WTC11 (cell line): ENCODE measurements around the gene DPEP2NB. TPM values are rescaled to one million over a fixed set of nuclear protein-coding genes. Genes with fewer than 3 reads are reported as not detected.

Experiments used
- ATAC-seq: fragments of 200-7000 bp; cut with Tn5 transposase; 2 replicates; pipeline ENCODE4 v1.10.0; 2021; ENCODE audit warnings: mild to moderate bottlenecking, moderate library complexity
- CTCF ChIA-PET: fragments of 300-600 bp; sonication (Branson Sonifier 250); formaldehyde crosslinking; loops from one replicate; lab custom pipeline; 2021; ENCODE audit warnings: antibody characterized with exemption; lab: Charles Lee
- POLR2A ChIA-PET: fragments of 350-600 bp; sonication (Branson Sonifier 250); formaldehyde crosslinking; loops from one replicate; lab custom pipeline; 2021; ENCODE audit warnings: antibody characterized with exemption; lab: Charles Lee
- DNase-seq: peaks from one replicate; pipeline ENCODE4 v3.0.0; 2021; ENCODE audit warnings: low spot score
- H3K27ac Mint-ChIP-seq: 2 replicates; pipeline ENCODE4 v1.8.0; 2021; ENCODE audit warnings: mixed read lengths
- H3K27me3 Mint-ChIP-seq: 2 replicates; pipeline ENCODE4 v1.8.0; 2021; ENCODE audit warnings: low read depth, mild to moderate bottlenecking, moderate library complexity, mixed read lengths
- H3K36me3 Mint-ChIP-seq: 2 replicates; pipeline ENCODE4 v1.8.0; 2021; ENCODE audit warnings: mixed read lengths
- H3K4me1 Mint-ChIP-seq: 2 replicates; pipeline ENCODE4 v1.8.0; 2022; ENCODE audit warnings: mixed read lengths
- H3K4me3 Mint-ChIP-seq: 2 replicates; pipeline ENCODE4 v1.8.0; 2021; ENCODE audit warnings: mild to moderate bottlenecking, moderate library complexity, mixed read lengths
- H3K9me3 Mint-ChIP-seq: 2 replicates; pipeline ENCODE4 v1.8.0; 2021; ENCODE audit warnings: mixed read lengths
- AR ChIP-seq: fragments of 250-450 bp; sonication (Bioruptor Pico); IDR thresholded peaks from 2 replicates; pipeline ENCODE4 v1.9.0; 2021; ENCODE audit warnings: mild to moderate bottlenecking
- CDX4 ChIP-seq: fragments of 250-450 bp; sonication (Bioruptor Pico); IDR thresholded peaks from 2 replicates; pipeline ENCODE4 v1.9.0; 2021; ENCODE audit warnings: moderate library complexity, mild to moderate bottlenecking, inconsistent platforms, borderline replicate concordance
- E2F5 ChIP-seq: sonication (generic); formaldehyde crosslinking; IDR thresholded peaks from 2 replicates; pipeline ENCODE4 v1.8.1; 2022; ENCODE audit warnings: mild to moderate bottlenecking, moderate library complexity, missing genetic modification reagents
- EMX1 ChIP-seq: fragments of 250-450 bp; sonication (Bioruptor Pico); IDR thresholded peaks from 2 replicates; pipeline ENCODE4 v1.8.0; 2021; ENCODE audit warnings: mild to moderate bottlenecking
- ETV6 ChIP-seq: sonication (generic); formaldehyde crosslinking; IDR thresholded peaks from 2 replicates; pipeline ENCODE4 v1.8.1; 2022; ENCODE audit warnings: mild to moderate bottlenecking, missing genetic modification reagents
- HMGA2 ChIP-seq: fragments of 250-450 bp; sonication (Bioruptor Pico); IDR thresholded peaks from 2 replicates; pipeline ENCODE4 v1.4.0; 2021; ENCODE audit warnings: mild to moderate bottlenecking, moderate library complexity
- IRF2 ChIP-seq: sonication (generic); formaldehyde crosslinking; IDR thresholded peaks from 2 replicates; pipeline ENCODE4 v1.8.0; 2022; ENCODE audit warnings: low read depth, missing genetic modification reagents, borderline replicate concordance
- NFYB ChIP-seq: sonication (generic); formaldehyde crosslinking; conservative IDR thresholded peaks from 2 replicates; pipeline ENCODE4 v1.8.0; 2022; ENCODE audit warnings: low read depth, missing genetic modification reagents
- PRRX2 ChIP-seq: fragments of 250-450 bp; sonication (Bioruptor Pico); IDR thresholded peaks from 2 replicates; pipeline ENCODE4 v1.8.0; 2021; ENCODE audit warnings: mild to moderate bottlenecking
- SMAD3 ChIP-seq: sonication (generic); formaldehyde crosslinking; IDR thresholded peaks from 2 replicates; pipeline ENCODE4 v1.8.0; 2022; ENCODE audit warnings: missing genetic modification reagents, mild to moderate bottlenecking, borderline replicate concordance
- SMAD4 ChIP-seq: sonication (generic); formaldehyde crosslinking; IDR thresholded peaks from 2 replicates; pipeline ENCODE4 v1.8.0; 2022; ENCODE audit warnings: mild to moderate bottlenecking, missing genetic modification reagents
- STAT6 ChIP-seq: sonication (generic); formaldehyde crosslinking; conservative IDR thresholded peaks from 2 replicates; pipeline ENCODE4 v1.8.1; 2023; ENCODE audit warnings: mild to moderate bottlenecking, low read depth, missing genetic modification reagents, moderate library complexity
- TCF7 ChIP-seq: sonication (generic); formaldehyde crosslinking; IDR thresholded peaks from 2 replicates; pipeline ENCODE4 v1.8.0; 2022; ENCODE audit warnings: mild to moderate bottlenecking, low read depth, missing genetic modification reagents, moderate library complexity
- ZNF121 ChIP-seq: sonication (generic); formaldehyde crosslinking; IDR thresholded peaks from 2 replicates; pipeline ENCODE4 v1.8.0; 2023; ENCODE audit warnings: missing genetic modification reagents
- ZNF138 ChIP-seq: sonication (generic); formaldehyde crosslinking; conservative IDR thresholded peaks from 2 replicates; pipeline ENCODE4 v1.8.1; 2022; ENCODE audit warnings: mild to moderate bottlenecking, moderate library complexity, missing genetic modification reagents
- ZNF219 ChIP-seq: sonication (generic); formaldehyde crosslinking; IDR thresholded peaks from 2 replicates; pipeline ENCODE4 v1.8.0; 2023; ENCODE audit warnings: missing genetic modification reagents, mild to moderate bottlenecking, borderline replicate concordance
- ZNF263 ChIP-seq: sonication (generic); formaldehyde crosslinking; IDR thresholded peaks from 2 replicates; pipeline ENCODE4 v1.8.1; 2022; ENCODE audit warnings: low read depth, mild to moderate bottlenecking, moderate library complexity, missing genetic modification reagents
- ZNF416 ChIP-seq: fragments of 250-450 bp; sonication (Bioruptor Pico); IDR thresholded peaks from 2 replicates; pipeline ENCODE4 v1.9.0; 2021; ENCODE audit warnings: mild to moderate bottlenecking, inconsistent platforms
- ZNF425 ChIP-seq: fragments of 250-450 bp; sonication (Bioruptor Pico); conservative IDR thresholded peaks from 2 replicates; pipeline ENCODE4 v1.9.0; 2021; ENCODE audit warnings: mild to moderate bottlenecking
- ZNF512 ChIP-seq: sonication (generic); formaldehyde crosslinking; IDR thresholded peaks from 2 replicates; pipeline ENCODE4 v1.8.1; 2022; ENCODE audit warnings: missing genetic modification reagents, borderline replicate concordance
- ZNF671 ChIP-seq: fragments of 250-450 bp; sonication (Bioruptor Pico); IDR thresholded peaks from 2 replicates; pipeline ENCODE4 v1.8.0; 2021; ENCODE audit warnings: mild to moderate bottlenecking
- total RNA-seq: library from RNA; stranded (reverse); gene quantifications from 3 replicates; pipeline ENCODE4 v1.2.3, GENCODE V29; 2021

DPEP2NB gene
- total RNA-seq, 1 experiment from 2014 or later: not detected

GRCh38 chr16:67992661-67993206 is 23.0 kb downstream of the DPEP2NB start:
- ChIA-PET CTCF (interaction anchor here (0.6 to 1.8 kb wide), 6 partner anchors 12 to 242 kb away, joined by 3 to 9 read pairs (median 4); no protein-coding TSS in a partner anchor), POLR2A (no interaction called here)
- TF ChIP-seq CDX4 (no peak), IRF2 (no peak), ZNF671 (no peak), EMX1 (CRISPR knock-in tag) (no peak), E2F5 (no peak), ZNF512 (CRISPR knock-in tag) (no peak), ZNF219 (CRISPR knock-in tag) (no peak), NFYB (no peak), ETV6 (CRISPR knock-in tag) (0 out of 2 replicates have a peak, but pooled peaks have one; percentile 14)
- no peak overlapping the region for H3K27ac Mint-ChIP-seq
- peak; percentile 8; the same call in 1 of the 2 replicates for ATAC-seq
- H3K36me3 Mint-ChIP-seq: no peaks in the 10 kb centered on the region
- H3K4me1 Mint-ChIP-seq: no peaks in the 10 kb centered on the region
- no peak for DNase-seq
- peaks cover 20% of the 10 kb centered on the region for H3K27me3 Mint-ChIP-seq
- no peak overlapping the region for H3K4me3 Mint-ChIP-seq
- H3K9me3 Mint-ChIP-seq: no peaks in the 10 kb centered on the region

- Mint-ChIP-seq H3K36me3 (no peaks in the 10 kb centered on the region), H3K4me1 (no peaks in the 10 kb centered on the region), H3K4me3 (no peak overlapping the region), H3K27ac (no peak overlapping the region), H3K27me3 (peaks cover 20% of the 10 kb centered on the region), H3K9me3 (no peaks in the 10 kb centered on the region)
- ATAC-seq (no peak), DNase-seq (no peak)
- TF ChIP-seq ZNF671 (no peak), ZNF121 (CRISPR knock-in tag) (no peak), HMGA2 (CRISPR knock-in tag) (no peak), STAT6 (CRISPR knock-in tag) (no peak), ZNF425 (CRISPR knock-in tag) (no peak), ZNF263 (no peak), SMAD3 (no peak), AR (CRISPR knock-in tag) (no peak), PRRX2 (CRISPR knock-in tag) (no peak), ZNF138 (CRISPR knock-in tag) (no peak), TCF7 (CRISPR knock-in tag) (no peak), SMAD4 (CRISPR knock-in tag) (no peak), ZNF416 (CRISPR knock-in tag) (no peak)
- ChIA-PET POLR2A (no interaction called here), CTCF (interaction anchor here (0.5 to 0.6 kb wide), 2 partner anchors 51 to 170 kb away, joined by 3 to 5 read pairs; no protein-coding TSS in a partner anchor)
Observed at GRCh38 chr16:67990018-67990386, 25.7 kb downstream of the DPEP2NB start.
